Fibroblast of lung (primary cell): ENCODE data around the gene RPP40.

Experiments used
- EZH2 ChIP-seq: IDR thresholded peaks from 2 replicates; pipeline ENCODE4 v1.5.1; 2012; ENCODE audit warnings: low read length, control low read depth, mild to moderate bottlenecking; ENCODE audit errors: missing control alignments
- TF ChIP-seq, protein P1 (sequence below), 2 donors: IDR thresholded peaks in 1 of 2; conservative IDR thresholded peaks in 1 of 2; 1 replicate in 1 of 2; 2 replicates in 1 of 2; pipeline ENCODE4 v1.5.1; 2011 to 2012; ENCODE audit warnings: low read length in 2 of 2, control low read depth in 1 of 2, inconsistent platforms in 1 of 2, low read depth in 1 of 2, mild to moderate bottlenecking in 1 of 2

DNA sequence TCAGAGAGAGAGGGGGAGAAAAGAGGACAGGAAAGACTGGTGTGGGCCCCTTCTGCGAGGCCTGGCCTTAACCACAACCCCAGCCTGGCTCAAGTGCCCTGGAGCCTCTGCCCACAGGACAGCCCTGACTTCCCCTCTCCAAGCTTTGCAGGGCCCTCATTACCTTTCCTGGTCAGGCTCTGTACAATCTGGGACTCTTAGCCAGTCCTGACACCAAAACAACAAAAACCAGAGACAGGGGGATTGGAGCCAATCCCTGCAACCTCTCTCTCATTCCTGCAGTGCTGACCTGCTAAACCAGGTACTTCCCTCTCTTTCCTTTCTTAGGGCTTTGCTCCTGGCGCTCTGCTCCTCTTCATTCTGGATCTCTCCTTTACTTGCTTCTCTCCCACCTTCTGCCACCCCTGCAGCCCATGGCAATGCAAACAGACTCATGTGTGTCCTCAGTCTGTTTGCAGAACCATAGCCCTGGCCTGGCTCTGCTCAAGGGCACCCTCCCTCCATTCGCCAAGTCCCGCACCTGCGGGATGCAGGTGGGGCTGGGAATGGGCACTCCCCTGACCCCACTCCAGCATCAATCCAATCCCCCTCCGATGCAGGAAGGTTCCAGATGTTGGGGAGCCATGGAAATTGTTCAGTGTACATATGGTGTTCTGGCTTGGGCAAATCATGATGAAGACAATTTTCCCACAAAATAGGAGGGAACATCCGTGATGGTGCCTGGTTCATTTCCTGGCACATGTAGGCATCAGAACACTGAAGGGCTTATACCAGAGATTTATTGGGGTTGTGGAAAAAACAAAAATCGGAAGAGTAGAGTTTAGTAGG is 38.1 kb downstream of the RPP40 start:
- TF ChIP-seq, protein P1, sequence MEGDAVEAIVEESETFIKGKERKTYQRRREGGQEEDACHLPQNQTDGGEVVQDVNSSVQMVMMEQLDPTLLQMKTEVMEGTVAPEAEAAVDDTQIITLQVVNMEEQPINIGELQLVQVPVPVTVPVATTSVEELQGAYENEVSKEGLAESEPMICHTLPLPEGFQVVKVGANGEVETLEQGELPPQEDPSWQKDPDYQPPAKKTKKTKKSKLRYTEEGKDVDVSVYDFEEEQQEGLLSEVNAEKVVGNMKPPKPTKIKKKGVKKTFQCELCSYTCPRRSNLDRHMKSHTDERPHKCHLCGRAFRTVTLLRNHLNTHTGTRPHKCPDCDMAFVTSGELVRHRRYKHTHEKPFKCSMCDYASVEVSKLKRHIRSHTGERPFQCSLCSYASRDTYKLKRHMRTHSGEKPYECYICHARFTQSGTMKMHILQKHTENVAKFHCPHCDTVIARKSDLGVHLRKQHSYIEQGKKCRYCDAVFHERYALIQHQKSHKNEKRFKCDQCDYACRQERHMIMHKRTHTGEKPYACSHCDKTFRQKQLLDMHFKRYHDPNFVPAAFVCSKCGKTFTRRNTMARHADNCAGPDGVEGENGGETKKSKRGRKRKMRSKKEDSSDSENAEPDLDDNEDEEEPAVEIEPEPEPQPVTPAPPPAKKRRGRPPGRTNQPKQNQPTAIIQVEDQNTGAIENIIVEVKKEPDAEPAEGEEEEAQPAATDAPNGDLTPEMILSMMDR (conservative IDR thresholded peaks at IDR 0.05 in 1 of 2, IDR thresholded peaks at IDR 0.05 in 1 of 2; ENCODE audit: low read depth in 1 of 2, low read length in 2 of 2): no peak
- no peak for TF ChIP-seq EZH2
